GM12892 (cell line): ENCODE data around the gene CLCN4.

Experiments used
- POLR2A ChIP-seq: IDR thresholded peaks from 2 replicates; pipeline ENCODE4 v1.6.1; 2011; ENCODE audit warnings: low read depth, low read length, control low read depth
- POLR2AphosphoS5 ChIP-seq: IDR thresholded peaks from 2 replicates; pipeline ENCODE4 v1.6.1; 2011; ENCODE audit warnings: low read depth, low read length, control low read depth
- TAF1 ChIP-seq: IDR thresholded peaks from 2 replicates; pipeline ENCODE4 v1.6.1; 2011; ENCODE audit warnings: low read depth, mild to moderate bottlenecking, control low read depth, low read length, borderline replicate concordance

- no peak for TF ChIP-seq POLR2AphosphoS5
- no peak for TF ChIP-seq TAF1
- no peak for TF ChIP-seq POLR2A
Measured at GRCh38 chrX:10166248-10166716, 9.5 kb downstream of the CLCN4 start.
